ENCODE measurements around the gene NAGLU. TPM values are rescaled to one million over a fixed set of nuclear protein-coding genes. Genes with fewer than 3 reads are reported as not detected.
A peak's percentile ranks its signal among the peaks of the same experiment; 100 is the strongest.

NAGLU gene
- total RNA-seq, 1 donor from 2014 or later = 6.2 TPM

GRCh38 chr17:42568341-42569111 is 32.5 kb downstream of the NAGLU start:
- peaks cover 54% of the 10 kb centered on the region for H3F3A ChIP-seq (ENCODE audit: low read depth)
- H3K9ac ChIP-seq = no peak overlapping the region
- no peak for DNase-seq (ENCODE audit: low spot score)
- Mint-ChIP-seq H3K27ac (no peak overlapping the region), H3K4me1 (peaks cover 14% of the 10 kb centered on the region), H3K9me3 (no peaks in the 10 kb centered on the region), H3K27me3 (ENCODE audit: insufficient read depth, low read depth) (peaks cover 3% of the 10 kb centered on the region), H3K4me3 (peak overlapping the region; percentile 67), H3K36me3 (peaks cover 22% of the 10 kb centered on the region)
- H3K27ac ChIP-seq = no peak overlapping the region
- no peaks in the 10 kb centered on the region for H4K20me1 ChIP-seq (ENCODE audit: low read depth)
- TF ChIP-seq EZH2 (IDR thresholded peaks at IDR 0.05) (no peak), EZH2phosphoT487 (IDR thresholded peaks at IDR 0.05) (no peak), CTCF (IDR thresholded peaks at IDR 0.05) (no peak)
- no peak overlapping the region for H2AFZ ChIP-seq (replicated peaks)
- peaks cover 6% of the 10 kb centered on the region for H3K4me1 ChIP-seq
- peaks cover 4% of the 10 kb centered on the region for H3K36me3 ChIP-seq
- H3K4me3 ChIP-seq = no peak overlapping the region
- H3K9me3 ChIP-seq (ENCODE audit: low read depth) = no peaks in the 10 kb centered on the region
- H3K27me3 ChIP-seq = no peaks in the 10 kb centered on the region
- H3K79me2 ChIP-seq (ENCODE audit: low read depth) = peaks cover 15% of the 10 kb centered on the region
- no peak overlapping the region for H3K4me2 ChIP-seq

GRCh38 chr17:42571435-42572225 is 35.6 kb downstream of the NAGLU start:
- Histone ChIP-seq H3K79me2 (ENCODE audit: low read depth) (peaks cover 28% of the 10 kb centered on the region), H3K9ac (no peak overlapping the region), H2AFZ (replicated peaks) (no peak overlapping the region), H3K4me1 (peaks cover 8% of the 10 kb centered on the region), H3K9me3 (ENCODE audit: low read depth) (no peaks in the 10 kb centered on the region), H3K27me3 (no peaks in the 10 kb centered on the region), H3K4me2 (no peak overlapping the region), H3K36me3 (peaks cover 4% of the 10 kb centered on the region), H3F3A (ENCODE audit: low read depth) (peaks cover 55% of the 10 kb centered on the region), H3K27ac (no peak overlapping the region), H4K20me1 (ENCODE audit: low read depth) (peaks cover 5% of the 10 kb centered on the region), H3K4me3 (no peak overlapping the region)
- Mint-ChIP-seq H3K27me3 (ENCODE audit: insufficient read depth, low read depth) (peaks cover 3% of the 10 kb centered on the region), H3K4me3 (no peak overlapping the region), H3K27ac (no peak overlapping the region), H3K9me3 (no peaks in the 10 kb centered on the region), H3K36me3 (peaks cover 31% of the 10 kb centered on the region), H3K4me1 (peaks cover 17% of the 10 kb centered on the region)
- TF ChIP-seq EZH2phosphoT487 (IDR thresholded peaks at IDR 0.05) (no peak), CTCF (IDR thresholded peaks at IDR 0.05) (no peak), EZH2 (IDR thresholded peaks at IDR 0.05) (no peak)
- no peak for DNase-seq (ENCODE audit: low spot score)

- peaks cover 25% of the 10 kb centered on the region for H3K79me2 ChIP-seq (ENCODE audit: low read depth)
- H2AFZ ChIP-seq (replicated peaks) = no peak overlapping the region
- H3K4me3 Mint-ChIP-seq = no peak overlapping the region
- no peak overlapping the region for H3K27ac ChIP-seq
- H3K36me3 ChIP-seq = peaks cover 4% of the 10 kb centered on the region
- H3K9me3 ChIP-seq (ENCODE audit: low read depth) = no peaks in the 10 kb centered on the region
- TF ChIP-seq CTCF (IDR thresholded peaks at IDR 0.05) = no peak
- no peak for TF ChIP-seq EZH2phosphoT487 (IDR thresholded peaks at IDR 0.05)
- no peak for TF ChIP-seq EZH2 (IDR thresholded peaks at IDR 0.05)
- no peak overlapping the region for H3K4me2 ChIP-seq
- no peak overlapping the region for H3K4me3 ChIP-seq
- H3K9me3 Mint-ChIP-seq = no peaks in the 10 kb centered on the region
- peaks cover 22% of the 10 kb centered on the region for H3K4me1 Mint-ChIP-seq
- H4K20me1 ChIP-seq (ENCODE audit: low read depth) = peaks cover 5% of the 10 kb centered on the region
- DNase-seq (ENCODE audit: low spot score) = no peak
- no peaks in the 10 kb centered on the region for H3K27me3 ChIP-seq
- H3K27me3 Mint-ChIP-seq (ENCODE audit: insufficient read depth, low read depth) = peaks cover 6% of the 10 kb centered on the region
- H3K9ac ChIP-seq = no peak overlapping the region
- no peak overlapping the region for H3K27ac Mint-ChIP-seq
- H3K36me3 Mint-ChIP-seq = peaks cover 31% of the 10 kb centered on the region
- peaks cover 54% of the 10 kb centered on the region for H3F3A ChIP-seq (ENCODE audit: low read depth)
- peaks cover 11% of the 10 kb centered on the region for H3K4me1 ChIP-seq
Observed at GRCh38 chr17:42573095-42573494, 37.1 kb downstream of the NAGLU start.
